NB4 (cell line): ENCODE results near the gene EDAR.

Experiments
- TF ChIP-seq, protein P1 (sequence below): IDR thresholded peaks from one replicate; pipeline ENCODE4 v1.5.1; 2012; ENCODE audit warnings: low read depth, low read length
- TF ChIP-seq, protein P2 (sequence below): IDR thresholded peaks from 2 replicates; pipeline ENCODE4 v1.6.1; 2011; ENCODE audit warnings: low read depth, low read length

GRCh38 chr2:109028738-109029489 is 39.9 kb upstream of the EDAR start:
- TF ChIP-seq, protein P1, sequence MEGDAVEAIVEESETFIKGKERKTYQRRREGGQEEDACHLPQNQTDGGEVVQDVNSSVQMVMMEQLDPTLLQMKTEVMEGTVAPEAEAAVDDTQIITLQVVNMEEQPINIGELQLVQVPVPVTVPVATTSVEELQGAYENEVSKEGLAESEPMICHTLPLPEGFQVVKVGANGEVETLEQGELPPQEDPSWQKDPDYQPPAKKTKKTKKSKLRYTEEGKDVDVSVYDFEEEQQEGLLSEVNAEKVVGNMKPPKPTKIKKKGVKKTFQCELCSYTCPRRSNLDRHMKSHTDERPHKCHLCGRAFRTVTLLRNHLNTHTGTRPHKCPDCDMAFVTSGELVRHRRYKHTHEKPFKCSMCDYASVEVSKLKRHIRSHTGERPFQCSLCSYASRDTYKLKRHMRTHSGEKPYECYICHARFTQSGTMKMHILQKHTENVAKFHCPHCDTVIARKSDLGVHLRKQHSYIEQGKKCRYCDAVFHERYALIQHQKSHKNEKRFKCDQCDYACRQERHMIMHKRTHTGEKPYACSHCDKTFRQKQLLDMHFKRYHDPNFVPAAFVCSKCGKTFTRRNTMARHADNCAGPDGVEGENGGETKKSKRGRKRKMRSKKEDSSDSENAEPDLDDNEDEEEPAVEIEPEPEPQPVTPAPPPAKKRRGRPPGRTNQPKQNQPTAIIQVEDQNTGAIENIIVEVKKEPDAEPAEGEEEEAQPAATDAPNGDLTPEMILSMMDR, result no peak
- TF ChIP-seq, protein P2, sequence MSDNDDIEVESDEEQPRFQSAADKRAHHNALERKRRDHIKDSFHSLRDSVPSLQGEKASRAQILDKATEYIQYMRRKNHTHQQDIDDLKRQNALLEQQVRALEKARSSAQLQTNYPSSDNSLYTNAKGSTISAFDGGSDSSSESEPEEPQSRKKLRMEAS, result no peak
